ENCODE results near the gene USP12.

- TF ChIP-seq POLR2AphosphoS5 (IDR thresholded peaks at IDR 0.05; ENCODE audit: low read depth, low read length) (no peak), REST (IDR thresholded peaks at IDR 0.05; ENCODE audit: insufficient read depth in 1 of 2, low read depth in 2 of 2, low read length in 2 of 2) (no peak)
These were observed 40.3 kb upstream of the USP12 start for GRCh38 chr13:27211771-27212364.
